HG03135 (cell line): ENCODE results near the gene BEND3.
"Not testable (repeated sequence)": the region's sequence is repeated elsewhere in the genome, so short reads cannot be mapped to it uniquely, and the experiment has no call there.

ENCODE experiments used
- ATAC-seq: cut with Tn5 transposase; IDR thresholded peaks from one replicate; pipeline ENCODE4 v1.9.1; 2021; ENCODE audit warnings: mild to moderate bottlenecking, moderate library complexity; ENCODE audit not compliant: unreplicated experiment

BEND3 gene

DNA sequence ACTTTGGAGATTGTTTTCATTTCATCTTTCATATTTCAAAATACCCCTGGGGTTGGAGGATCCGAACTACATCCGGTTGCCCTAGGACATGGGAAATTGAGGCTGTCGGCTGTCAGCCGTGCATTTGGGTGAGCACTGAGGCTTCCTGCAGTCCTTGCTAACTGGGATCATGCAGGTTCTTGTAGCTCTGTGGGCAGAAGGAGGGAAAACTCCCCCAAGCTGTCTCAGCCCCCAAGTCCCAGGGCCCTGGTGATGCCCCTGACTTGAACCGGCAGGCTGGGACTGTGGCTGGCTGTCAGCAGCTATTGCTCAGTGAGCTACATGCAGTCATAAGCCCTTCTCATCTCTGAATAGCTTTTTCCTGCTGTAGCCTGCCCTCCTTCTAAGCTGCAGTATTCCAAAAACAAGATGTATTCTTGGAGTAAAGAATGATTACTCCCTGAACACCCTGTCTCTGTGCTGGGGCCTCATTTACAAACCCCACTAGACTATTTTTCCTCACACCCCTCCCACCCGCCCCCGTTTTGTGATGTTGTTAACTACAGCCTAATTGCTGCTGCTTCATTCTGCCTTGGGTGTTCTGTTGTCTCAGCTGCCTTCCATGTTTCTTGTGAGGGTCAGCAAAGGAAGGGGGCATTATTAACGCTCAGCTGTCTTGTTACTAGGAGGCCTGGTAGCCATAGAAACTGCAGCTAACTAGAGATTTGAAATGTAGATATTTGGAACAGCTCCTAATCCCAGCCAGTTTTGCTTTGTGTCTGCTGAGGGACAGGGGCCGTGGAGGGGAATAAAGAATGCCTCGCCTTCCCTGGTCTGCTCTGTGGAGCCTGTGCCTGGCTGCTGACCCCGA is 69.3 kb downstream of the BEND3 start:
- ATAC-seq = no peak

DNA sequence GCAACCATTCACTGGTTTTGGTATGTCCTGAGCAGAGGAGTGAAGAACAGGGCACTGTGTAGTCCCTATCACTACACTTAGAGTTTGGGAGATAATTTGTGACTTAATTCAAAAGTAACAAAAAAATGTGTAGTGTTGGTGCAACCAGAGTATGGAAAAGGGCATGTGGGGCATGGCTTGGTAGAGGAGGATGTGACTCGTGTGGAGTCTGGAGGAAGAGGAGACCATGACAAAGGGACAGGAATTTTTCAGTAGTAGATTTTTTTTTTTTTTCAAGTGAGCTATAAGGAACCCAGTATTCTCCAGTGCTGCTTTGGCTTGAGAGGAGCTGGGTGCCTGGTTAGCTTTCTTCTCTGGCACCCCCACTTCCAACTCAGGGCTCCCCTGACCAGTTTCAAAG is 82.2 kb downstream of the BEND3 start:
- no peak for ATAC-seq

DNA sequence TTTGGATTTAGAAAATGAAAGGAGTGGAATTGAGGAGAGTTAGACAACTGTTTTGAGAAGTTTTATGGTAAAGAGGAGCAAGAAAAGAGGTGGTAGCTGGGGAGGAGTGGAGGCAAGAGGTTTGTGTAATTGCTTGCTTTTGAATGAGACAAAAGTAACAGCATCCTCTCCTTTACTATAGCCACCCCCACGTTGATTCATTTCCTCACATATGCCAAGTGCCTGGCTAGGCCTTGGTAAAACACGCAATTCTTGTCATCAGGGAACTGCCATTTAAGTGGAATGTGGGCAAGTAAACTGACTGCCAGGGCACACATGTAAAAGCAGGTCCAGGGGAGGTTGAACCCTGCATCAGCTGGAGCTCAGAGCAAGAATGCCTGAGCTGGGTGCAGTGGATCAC is 83.3 kb downstream of the BEND3 start:
- ATAC-seq = no peak

DNA sequence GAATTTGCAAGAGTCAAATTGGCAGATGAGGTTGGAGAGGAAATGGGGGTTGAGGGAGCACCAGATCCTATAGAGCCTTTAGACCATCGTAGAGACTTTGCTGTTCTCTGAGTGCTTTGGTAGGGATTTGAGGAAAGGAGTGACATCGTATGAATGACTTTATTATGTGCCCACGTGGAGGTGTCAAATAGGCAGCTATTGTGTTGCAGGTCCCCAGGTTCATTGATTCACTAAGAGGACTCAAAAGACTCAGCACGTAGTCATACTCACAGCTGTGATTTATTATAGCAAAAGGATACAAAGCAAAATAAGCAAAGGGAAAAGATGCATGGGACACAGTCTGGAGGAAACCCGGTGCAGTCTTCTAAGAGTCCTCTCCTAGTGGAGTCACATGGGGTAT is 85.2 kb downstream of the BEND3 start:
- ATAC-seq = no peak

DNA sequence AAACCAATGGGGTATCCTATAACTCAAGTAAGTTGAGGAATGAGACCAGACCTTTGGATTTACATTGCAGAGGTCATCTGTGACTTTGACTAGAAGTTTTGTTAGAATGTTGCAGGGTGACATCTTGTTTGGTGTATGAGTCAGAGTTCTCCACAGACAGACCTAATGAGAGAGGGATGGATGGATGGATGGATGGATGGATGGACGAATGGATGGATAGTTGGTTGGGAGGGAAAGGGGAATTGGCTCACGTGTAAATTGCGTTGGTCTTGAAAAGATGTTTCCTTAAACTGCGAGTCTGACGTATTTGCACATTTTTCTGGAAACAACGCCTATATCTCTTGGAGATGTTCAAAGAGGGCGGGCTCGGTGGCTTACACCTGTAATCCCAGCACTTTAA is 88.3 kb downstream of the BEND3 start:
- ATAC-seq = no peak

DNA sequence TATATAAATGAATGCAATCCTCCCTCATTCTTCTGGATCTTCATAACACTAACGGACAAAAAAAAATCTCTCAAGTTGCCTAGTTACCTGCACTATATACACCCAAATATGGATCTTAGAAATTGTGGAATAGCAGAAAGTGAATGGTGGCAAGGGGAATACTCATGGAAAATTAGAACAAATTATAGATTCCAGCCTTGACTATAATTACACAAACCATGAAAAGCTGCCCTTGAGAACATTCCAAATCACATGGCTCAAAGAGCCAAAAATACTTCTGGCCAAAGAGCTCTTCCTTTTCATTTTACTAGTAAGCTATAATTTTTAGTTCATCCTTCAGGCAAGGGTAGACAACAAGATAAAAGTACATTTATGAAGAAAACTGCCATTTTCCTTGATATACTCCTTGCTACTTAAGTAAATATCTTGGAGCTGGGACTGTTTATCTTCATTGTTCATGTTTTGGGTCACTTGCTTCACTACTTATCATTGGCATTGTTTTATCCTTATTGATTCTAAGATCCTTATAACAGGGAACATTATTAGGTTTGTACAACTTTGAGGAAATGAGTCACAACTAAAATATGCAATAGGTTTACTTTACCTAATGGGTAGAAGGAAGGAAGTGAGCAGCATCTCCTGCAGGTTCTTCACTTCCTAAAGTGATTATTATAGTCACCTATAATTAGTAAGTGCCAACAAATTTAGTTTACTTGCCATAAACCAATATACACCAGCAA is 93.7 kb downstream of the BEND3 start:
- ATAC-seq = no peak

DNA sequence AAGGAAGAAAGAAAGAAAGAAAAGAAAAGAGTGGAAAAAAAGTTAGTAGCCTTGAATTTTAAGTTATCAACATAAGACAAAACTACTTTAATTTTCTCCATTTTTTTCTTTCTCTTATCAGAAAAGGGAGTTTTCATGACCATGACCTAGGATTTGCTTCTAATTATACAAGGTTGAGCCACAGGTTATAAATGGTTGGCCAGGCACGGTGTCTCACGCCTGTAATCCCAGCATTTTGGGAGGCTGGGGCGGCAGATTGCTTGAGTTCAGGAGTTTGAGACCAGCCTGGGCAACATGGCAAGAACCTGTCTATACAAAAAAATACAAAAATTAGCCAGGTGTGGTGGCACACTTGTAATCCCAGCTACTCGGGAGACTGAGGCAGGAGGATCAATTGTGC is 95.1 kb downstream of the BEND3 start:
- ATAC-seq = no peak

DNA sequence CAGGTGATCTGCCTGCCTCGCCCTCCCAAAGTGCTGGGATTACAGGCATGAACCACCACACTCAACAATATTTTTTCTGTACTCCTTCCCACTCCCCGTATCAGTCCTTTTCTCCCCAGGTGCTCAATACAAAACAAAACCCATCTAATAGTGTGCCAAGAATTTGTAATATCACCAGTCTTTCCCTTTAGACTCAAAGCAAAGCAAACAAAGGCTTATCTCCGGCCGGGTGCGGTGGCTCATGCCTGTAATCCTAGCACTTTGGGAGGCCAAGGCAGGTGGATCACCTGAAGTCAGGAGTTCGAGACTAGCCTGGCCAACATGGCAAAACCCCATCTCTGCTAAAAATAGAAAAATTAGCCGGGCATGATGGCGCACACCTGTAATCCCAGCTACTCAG is 95.7 kb downstream of the BEND3 start:
- ATAC-seq = not testable (repeated sequence)

DNA sequence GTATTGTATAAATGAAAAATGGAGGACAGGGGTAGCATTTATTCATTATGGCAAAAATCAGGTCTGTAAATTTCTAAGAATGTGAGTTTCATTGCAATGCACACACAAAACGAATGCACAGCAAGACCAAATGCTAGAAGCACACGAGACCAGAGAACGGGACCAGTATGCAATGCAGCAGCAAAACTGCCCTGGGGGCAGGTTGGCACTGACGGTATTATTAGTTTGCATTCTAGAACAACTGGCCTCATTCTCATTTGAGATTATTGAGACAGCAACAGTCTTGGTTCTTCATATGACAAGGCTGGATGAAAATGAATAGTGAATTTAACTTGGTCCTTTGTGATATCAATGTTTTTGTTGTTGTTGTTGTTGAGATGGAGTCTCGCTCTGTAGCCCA is 96.3 kb downstream of the BEND3 start:
- ATAC-seq = no peak
